Smooth muscle cell (in vitro differentiated cells): Measurements from ENCODE around the gene FAM229A. TPM values are rescaled to one million over a fixed set of nuclear protein-coding genes. Genes with fewer than 3 reads are reported as not detected.

ENCODE experiments used
- DNase-seq: peaks from one replicate; lab custom pipeline; 2025; ENCODE audit not compliant: unreplicated experiment; lab: John Stamatoyannopoulos, UW
- H2AFZ ChIP-seq: fragments of 200-600 bp; sonication (generic); 2 replicates; pipeline ENCODE4 v1.6.0; 2016; ENCODE audit warnings: antibody characterized with exemption, low read depth, mild to moderate bottlenecking
- H3F3A ChIP-seq: fragments of 200-600 bp; sonication (generic); 2 replicates; pipeline ENCODE4 v1.6.0; 2017; ENCODE audit warnings: antibody characterized with exemption, low read depth
- H3K27ac ChIP-seq: fragments of 200-600 bp; sonication (generic); 2 replicates; pipeline ENCODE4 v1.5.1; 2016; ENCODE audit warnings: low read depth, mild to moderate bottlenecking
- H3K27me3 ChIP-seq: fragments of 200-600 bp; sonication (generic); 2 replicates; pipeline ENCODE4 v1.6.1; 2016; ENCODE audit warnings: low read depth, mild to moderate bottlenecking
- H3K36me3 ChIP-seq: fragments of 200-600 bp; sonication (generic); 2 replicates; pipeline ENCODE4 v1.5.1; 2016; ENCODE audit warnings: low read depth
- H3K4me1 ChIP-seq: fragments of 200-600 bp; sonication (generic); 2 replicates; pipeline ENCODE4 v1.5.1; 2016; ENCODE audit warnings: low read depth
- H3K4me2 ChIP-seq: fragments of 200-600 bp; sonication (generic); 2 replicates; pipeline ENCODE4 v1.6.0; 2016; ENCODE audit warnings: mild to moderate bottlenecking
- H3K4me3 ChIP-seq: fragments of 200-600 bp; sonication (generic); 2 replicates; pipeline ENCODE4 v1.5.1; 2016; ENCODE audit warnings: mild to moderate bottlenecking
- H3K79me2 ChIP-seq: fragments of 200-600 bp; sonication (generic); 2 replicates; pipeline ENCODE4 v1.6.0; 2016; ENCODE audit warnings: low read depth, mild to moderate bottlenecking
- H3K9ac ChIP-seq: fragments of 200-600 bp; sonication (generic); 2 replicates; pipeline ENCODE4 v1.6.0; 2016; ENCODE audit warnings: low read depth
- H3K9me3 ChIP-seq: fragments of 200-600 bp; sonication (generic); replicated peaks from 2 replicates; pipeline ENCODE4 v1.5.1; 2016; ENCODE audit warnings: low read depth
- H4K20me1 ChIP-seq: fragments of 200-600 bp; sonication (generic); 2 replicates; pipeline ENCODE4 v1.6.0; 2016; ENCODE audit warnings: low read depth
- CTCF ChIP-seq: fragments of 200-600 bp; sonication (generic); IDR thresholded peaks from 2 replicates; pipeline ENCODE4 v1.5.1; 2017; ENCODE audit warnings: borderline replicate concordance, mild to moderate bottlenecking, antibody characterized with exemption; ENCODE audit not compliant: insufficient read depth, poor library complexity, severe bottlenecking
- WGBS: methylation state at CpG from one replicate; pipeline ENCODE4 v1.1.7; 2016; ENCODE audit warnings: low lambda C conversion rate; 5-methylcytosine and 5-hydroxymethylcytosine counted together
- polyA plus RNA-seq: library from polyadenylated mRNA; unstranded; fragments of >200 nt; fragmentation: Nextera tagmentation; extraction: Ambion mirVana; gene quantifications from 2 replicates; pipeline ENCODE4 v1.2.1, GENCODE V29; 2016
- total RNA-seq: library from RNA; depleted of rRNA; stranded (reverse); fragments of >200 nt; gene quantifications from 2 replicates; pipeline ENCODE4 v1.2.3, GENCODE V29; 2014

The FAM229A gene
- total RNA-seq: 1.6 and 10.0 TPM in 2 replicates
- 9.6 and 11.1 TPM in 2 replicates for polyA plus RNA-seq

GRCh38 chr1:32362474-32363313 lies at the start of gene FAM229A, which contains the start of gene TSSK3:
Gene FAM229A, minus strand, starts transcription at chr1:32362485. Its CDS starts 394 bp downstream, at chr1:32362091.
Gene TSSK3, plus strand, starts transcription at chr1:32362539. Its CDS starts 163 bp downstream, at chr1:32362702.
- no peak within 1 kb of the TSS for H2AFZ ChIP-seq
- no peak for DNase-seq

GRCh38 chr1:32411261-32411660 lies 49.0 kb upstream of the FAM229A start:
- H3K9ac ChIP-seq: no peak overlapping the region
- TF ChIP-seq CTCF: no peak

More at GRCh38 chr1:32362474-32363313, at the start of gene FAM229A, which contains the start of gene TSSK3:
- no peaks in the 10 kb centered on the region for H3K27me3 ChIP-seq
- peak within 1 kb of the TSS; percentile 39 for H3K9ac ChIP-seq
- peaks cover 14% of the 10 kb centered on the region for H3K4me1 ChIP-seq
- no peaks in the 10 kb centered on the region for H3K36me3 ChIP-seq
- H3K27ac ChIP-seq: no peak within 1 kb of the TSS
- no peaks in the 10 kb centered on the region for H3K79me2 ChIP-seq
- peak within 1 kb of the TSS; percentile 98 for H3K4me2 ChIP-seq
- peak within 1 kb of the TSS; percentile 61 for H3K4me3 ChIP-seq
- peaks cover 6% of the 10 kb centered on the region for H3F3A ChIP-seq
- TF ChIP-seq CTCF: no peak
- 72% methylated on average over 17 of the region's 17 CpGs for WGBS
- no peaks in the 10 kb centered on the region for H3K9me3 ChIP-seq
- no peaks in the 10 kb centered on the region for H4K20me1 ChIP-seq

GRCh38 chr1:32406629-32407111 lies 44.4 kb upstream of the FAM229A start:
- no peaks in the 10 kb centered on the region for H3K79me2 ChIP-seq
- WGBS: 83% methylated on average over 4 of the region's 4 CpGs

More at GRCh38 chr1:32411261-32411660, 49.0 kb upstream of the FAM229A start:
- Histone ChIP-seq H3F3A (no peaks in the 10 kb centered on the region), H3K4me2 (no peak overlapping the region), H3K27me3 (no peaks in the 10 kb centered on the region), H4K20me1 (no peaks in the 10 kb centered on the region), H3K27ac (no peak overlapping the region), H3K4me1 (no peaks in the 10 kb centered on the region), H3K79me2 (no peaks in the 10 kb centered on the region), H3K9me3 (no peaks in the 10 kb centered on the region), H2AFZ (no peak overlapping the region), H3K4me3 (no peak overlapping the region), H3K36me3 (no peaks in the 10 kb centered on the region)
- DNase-seq: no peak

More at GRCh38 chr1:32406629-32407111, 44.4 kb upstream of the FAM229A start:
- Histone ChIP-seq H3K4me2 (no peak overlapping the region), H3K9me3 (no peaks in the 10 kb centered on the region), H2AFZ (no peak overlapping the region), H3K27ac (no peak overlapping the region), H3K4me3 (no peak overlapping the region), H3K9ac (no peak overlapping the region), H4K20me1 (no peaks in the 10 kb centered on the region), H3K4me1 (no peaks in the 10 kb centered on the region), H3F3A (no peaks in the 10 kb centered on the region), H3K36me3 (no peaks in the 10 kb centered on the region), H3K27me3 (no peaks in the 10 kb centered on the region)
- no peak for DNase-seq
- no peak for TF ChIP-seq CTCF
